HUDEP-2 (cell line): ENCODE measurements around the gene ORAI2.
"Not testable (repeated sequence)": the region's sequence is repeated elsewhere in the genome, so short reads cannot be mapped to it uniquely, and the experiment has no call there.

ENCODE experiments used
- DNase-seq, 76 experiments: peaks; one replicate each; lab custom pipeline; 2025; ENCODE audit not compliant: unreplicated experiment in 76 of 76; lab: John Stamatoyannopoulos, UW

Gene ORAI2

GRCh38 chr7:102467581-102468477, 34.5 kb downstream of the ORAI2 start:
- no peak for DNase-seq

- no peak for DNase-seq
These were observed 35.3 kb downstream of the ORAI2 start for GRCh38 chr7:102468478-102469350.

GRCh38 chr7:102469351-102469971, 36.1 kb downstream of the ORAI2 start:
- no peak for DNase-seq

GRCh38 chr7:102469972-102470825, 36.8 kb downstream of the ORAI2 start:
- no peak for DNase-seq

- no peak for DNase-seq
These were observed 38.4 kb downstream of the ORAI2 start for GRCh38 chr7:102471791-102472125.

- peak in 25 of 76 experiments; percentile 2 to 70 (median 30) for DNase-seq
These were observed 39.0 kb downstream of the ORAI2 start for GRCh38 chr7:102472126-102473041.

- no peak for DNase-seq
These were observed 40.1 kb downstream of the ORAI2 start for GRCh38 chr7:102473271-102473991.

GRCh38 chr7:102474116-102474515, 40.7 kb downstream of the ORAI2 start:
- DNase-seq = not testable (repeated sequence)

- DNase-seq = not testable (repeated sequence)
These were observed 41.5 kb downstream of the ORAI2 start for GRCh38 chr7:102474736-102475435.

- not testable (repeated sequence) for DNase-seq
These were observed 45.2 kb downstream of the ORAI2 start, which contains the start of gene POLR2J for GRCh38 chr7:102478314-102479208. TSS of gene POLR2J (minus strand) at chr7:102478922. CDS start at chr7:102478860, 62 bp downstream.

- not testable (repeated sequence) for DNase-seq
These were observed 45.8 kb downstream of the ORAI2 start for GRCh38 chr7:102479209-102479584.

GRCh38 chr7:102479982-102480637, 46.7 kb downstream of the ORAI2 start:
- not testable (repeated sequence) for DNase-seq

- DNase-seq = not testable (repeated sequence)
These were observed 48.6 kb downstream of the ORAI2 start for GRCh38 chr7:102481962-102482361.

GRCh38 chr7:102484317-102484716, 50.9 kb downstream of the ORAI2 start:
- DNase-seq = not testable (repeated sequence)

GRCh38 chr7:102490529-102491075, 57.2 kb downstream of the ORAI2 start:
- DNase-seq = not testable (repeated sequence)
